Neural progenitor cell (in vitro differentiated cells): ENCODE measurements around the gene SLC2A6.

ENCODE experiments used
- EZH2 ChIP-seq: fragments of 200-600 bp; sonication (generic); IDR thresholded peaks from 2 replicates; pipeline ENCODE4 v1.6.1; 2017; ENCODE audit warnings: antibody characterized with exemption, mild to moderate bottlenecking, moderate library complexity
- EZH2phosphoT487 ChIP-seq: fragments of 200-600 bp; sonication (generic); IDR thresholded peaks from 2 replicates; pipeline ENCODE4 v1.6.1; 2017; ENCODE audit warnings: antibody characterized with exemption
- TF ChIP-seq, protein P1 (sequence below): fragments of 200-600 bp; sonication (generic); IDR thresholded peaks from 2 replicates; pipeline ENCODE4 v1.5.1; 2017; ENCODE audit warnings: antibody characterized with exemption, mild to moderate bottlenecking

DNA sequence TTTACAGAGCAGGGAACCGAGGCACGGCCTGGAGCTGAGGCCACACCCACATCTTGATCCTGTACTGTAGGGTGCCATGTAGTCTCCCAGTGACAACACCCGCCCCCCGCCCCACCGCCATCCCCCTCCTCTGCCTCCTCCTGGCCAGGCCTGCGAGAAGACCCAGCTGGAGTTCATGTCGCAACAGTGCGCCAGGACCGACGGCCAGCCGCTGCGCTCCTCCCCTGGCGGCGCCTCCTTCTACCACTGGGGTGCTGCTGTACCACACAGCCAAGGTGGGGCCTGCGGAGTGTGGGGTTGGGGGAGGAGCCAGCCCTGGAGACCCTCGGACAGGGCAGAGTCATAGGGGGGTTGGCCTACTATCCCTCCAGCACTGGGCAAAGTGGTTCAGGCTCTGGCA lies 42.2 kb downstream of the SLC2A6 start:
- TF ChIP-seq, protein P1, sequence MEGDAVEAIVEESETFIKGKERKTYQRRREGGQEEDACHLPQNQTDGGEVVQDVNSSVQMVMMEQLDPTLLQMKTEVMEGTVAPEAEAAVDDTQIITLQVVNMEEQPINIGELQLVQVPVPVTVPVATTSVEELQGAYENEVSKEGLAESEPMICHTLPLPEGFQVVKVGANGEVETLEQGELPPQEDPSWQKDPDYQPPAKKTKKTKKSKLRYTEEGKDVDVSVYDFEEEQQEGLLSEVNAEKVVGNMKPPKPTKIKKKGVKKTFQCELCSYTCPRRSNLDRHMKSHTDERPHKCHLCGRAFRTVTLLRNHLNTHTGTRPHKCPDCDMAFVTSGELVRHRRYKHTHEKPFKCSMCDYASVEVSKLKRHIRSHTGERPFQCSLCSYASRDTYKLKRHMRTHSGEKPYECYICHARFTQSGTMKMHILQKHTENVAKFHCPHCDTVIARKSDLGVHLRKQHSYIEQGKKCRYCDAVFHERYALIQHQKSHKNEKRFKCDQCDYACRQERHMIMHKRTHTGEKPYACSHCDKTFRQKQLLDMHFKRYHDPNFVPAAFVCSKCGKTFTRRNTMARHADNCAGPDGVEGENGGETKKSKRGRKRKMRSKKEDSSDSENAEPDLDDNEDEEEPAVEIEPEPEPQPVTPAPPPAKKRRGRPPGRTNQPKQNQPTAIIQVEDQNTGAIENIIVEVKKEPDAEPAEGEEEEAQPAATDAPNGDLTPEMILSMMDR: no peak
- TF ChIP-seq EZH2 (no peak), EZH2phosphoT487 (no peak)
